ENCODE measurements around the gene C1QC.
A peak's percentile ranks its signal among the peaks of the same experiment; 100 is the strongest.

C1QC gene

DNA sequence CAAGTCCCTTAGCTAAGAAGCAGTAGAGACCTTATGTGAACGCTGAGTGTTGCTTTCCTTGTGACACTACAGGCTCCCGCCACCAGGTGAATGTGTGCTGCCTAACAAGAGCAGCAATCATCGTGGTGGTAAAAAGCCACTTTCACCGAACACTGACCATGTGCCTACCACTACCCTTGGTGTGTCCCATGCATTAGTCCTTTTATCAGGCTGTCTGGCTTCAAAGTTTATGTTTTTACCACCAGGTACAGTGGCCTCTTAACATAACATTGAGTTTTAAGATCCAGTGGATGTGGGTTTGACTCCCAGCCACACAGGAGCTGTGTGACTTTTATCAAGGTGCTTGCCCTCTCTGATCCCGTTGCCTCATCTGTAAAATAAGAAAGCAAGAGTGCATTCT is 11.3 kb downstream of the C1QC start:
- no peak overlapping the region for H3K27ac ChIP-seq (ENCODE audit: low read depth, low read length)
- H3K4me3 ChIP-seq (ENCODE audit: low read length) = no peak overlapping the region
- H3K4me2 ChIP-seq (ENCODE audit: low read length) = no peak overlapping the region
- H3F3A ChIP-seq (ENCODE audit: control insufficient read depth, insufficient read depth) = no peaks in the 10 kb centered on the region
- H4K20me1 ChIP-seq (ENCODE audit: control insufficient read depth, insufficient read depth, low read depth, low read length) = no peaks in the 10 kb centered on the region
- TF ChIP-seq, protein P1, sequence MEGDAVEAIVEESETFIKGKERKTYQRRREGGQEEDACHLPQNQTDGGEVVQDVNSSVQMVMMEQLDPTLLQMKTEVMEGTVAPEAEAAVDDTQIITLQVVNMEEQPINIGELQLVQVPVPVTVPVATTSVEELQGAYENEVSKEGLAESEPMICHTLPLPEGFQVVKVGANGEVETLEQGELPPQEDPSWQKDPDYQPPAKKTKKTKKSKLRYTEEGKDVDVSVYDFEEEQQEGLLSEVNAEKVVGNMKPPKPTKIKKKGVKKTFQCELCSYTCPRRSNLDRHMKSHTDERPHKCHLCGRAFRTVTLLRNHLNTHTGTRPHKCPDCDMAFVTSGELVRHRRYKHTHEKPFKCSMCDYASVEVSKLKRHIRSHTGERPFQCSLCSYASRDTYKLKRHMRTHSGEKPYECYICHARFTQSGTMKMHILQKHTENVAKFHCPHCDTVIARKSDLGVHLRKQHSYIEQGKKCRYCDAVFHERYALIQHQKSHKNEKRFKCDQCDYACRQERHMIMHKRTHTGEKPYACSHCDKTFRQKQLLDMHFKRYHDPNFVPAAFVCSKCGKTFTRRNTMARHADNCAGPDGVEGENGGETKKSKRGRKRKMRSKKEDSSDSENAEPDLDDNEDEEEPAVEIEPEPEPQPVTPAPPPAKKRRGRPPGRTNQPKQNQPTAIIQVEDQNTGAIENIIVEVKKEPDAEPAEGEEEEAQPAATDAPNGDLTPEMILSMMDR (IDR thresholded peaks at IDR 0.05; ENCODE audit: low read depth, low read length, poor library complexity, severe bottlenecking) = no peak
- TF ChIP-seq EZH2phosphoT487 (IDR thresholded peaks at IDR 0.05; ENCODE audit: borderline replicate concordance, low read length) = no peak
- H3K79me2 ChIP-seq (ENCODE audit: control insufficient read depth, low read length) = no peaks in the 10 kb centered on the region
- H3K36me3 ChIP-seq (ENCODE audit: control insufficient read depth, low read length) = no peaks in the 10 kb centered on the region
- H3K4me1 ChIP-seq (ENCODE audit: control insufficient read depth, low read length) = no peaks in the 10 kb centered on the region
- no peaks in the 10 kb centered on the region for H3K27me3 ChIP-seq (ENCODE audit: control insufficient read depth, low read length)
- no peaks in the 10 kb centered on the region for H3K9me3 ChIP-seq (ENCODE audit: control insufficient read depth, insufficient read depth, low read length)
- H3K9me2 ChIP-seq (replicated peaks; ENCODE audit: control insufficient read depth, low read length) = no peaks in the 10 kb centered on the region

DNA sequence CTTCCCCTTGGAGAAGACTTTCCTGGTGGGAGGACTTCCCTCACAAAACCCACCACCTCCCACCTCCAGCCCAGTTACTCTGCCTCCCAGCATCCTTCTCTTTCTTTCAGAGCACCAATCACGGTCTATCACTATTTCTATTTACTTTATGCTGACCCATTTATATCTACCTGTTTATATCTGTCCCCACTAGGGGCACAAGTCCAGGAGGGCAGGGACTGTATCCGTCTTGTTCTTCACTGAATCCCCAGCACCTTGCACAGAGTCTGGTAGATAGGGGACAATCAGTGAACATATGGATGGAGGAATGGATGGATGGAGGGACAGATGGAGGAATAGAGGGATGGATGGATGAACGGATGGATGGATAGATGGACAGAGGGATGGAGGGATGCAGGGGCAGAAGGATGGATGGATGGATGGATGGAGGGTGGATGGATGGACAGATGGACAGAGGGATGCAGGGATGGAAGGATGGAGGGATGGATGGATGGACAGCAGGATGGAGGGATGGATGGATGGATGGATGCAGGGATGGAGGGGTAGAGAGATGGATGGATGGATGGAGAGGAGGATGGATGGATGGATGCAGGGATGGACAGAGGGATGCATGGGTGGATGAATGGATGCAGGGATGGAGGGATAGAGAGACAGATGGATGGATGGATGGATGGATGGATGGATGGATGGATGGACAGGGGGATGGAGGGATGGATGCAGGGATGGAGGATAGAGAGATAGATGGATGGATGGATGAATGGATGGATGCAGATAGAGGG is 15.1 kb downstream of the C1QC start:
- Histone ChIP-seq H3K27me3 (ENCODE audit: control insufficient read depth, low read length) (no peaks in the 10 kb centered on the region), H3K4me3 (ENCODE audit: low read length) (no peak overlapping the region), H3K9me2 (replicated peaks; ENCODE audit: control insufficient read depth, low read length) (no peaks in the 10 kb centered on the region), H3F3A (ENCODE audit: control insufficient read depth, insufficient read depth) (no peaks in the 10 kb centered on the region), H3K9me3 (ENCODE audit: control insufficient read depth, insufficient read depth, low read length) (no peaks in the 10 kb centered on the region), H3K79me2 (ENCODE audit: control insufficient read depth, low read length) (no peaks in the 10 kb centered on the region), H3K4me1 (ENCODE audit: control insufficient read depth, low read length) (no peaks in the 10 kb centered on the region), H3K36me3 (ENCODE audit: control insufficient read depth, low read length) (no peaks in the 10 kb centered on the region), H4K20me1 (ENCODE audit: control insufficient read depth, insufficient read depth, low read depth, low read length) (no peaks in the 10 kb centered on the region), H3K4me2 (ENCODE audit: low read length) (no peak overlapping the region), H3K27ac (ENCODE audit: low read depth, low read length) (no peak overlapping the region)
- TF ChIP-seq, protein P1 (IDR thresholded peaks at IDR 0.05; ENCODE audit: low read depth, low read length, poor library complexity, severe bottlenecking) = peak; percentile 52
- no peak for TF ChIP-seq EZH2phosphoT487 (IDR thresholded peaks at IDR 0.05; ENCODE audit: borderline replicate concordance, low read length)

DNA sequence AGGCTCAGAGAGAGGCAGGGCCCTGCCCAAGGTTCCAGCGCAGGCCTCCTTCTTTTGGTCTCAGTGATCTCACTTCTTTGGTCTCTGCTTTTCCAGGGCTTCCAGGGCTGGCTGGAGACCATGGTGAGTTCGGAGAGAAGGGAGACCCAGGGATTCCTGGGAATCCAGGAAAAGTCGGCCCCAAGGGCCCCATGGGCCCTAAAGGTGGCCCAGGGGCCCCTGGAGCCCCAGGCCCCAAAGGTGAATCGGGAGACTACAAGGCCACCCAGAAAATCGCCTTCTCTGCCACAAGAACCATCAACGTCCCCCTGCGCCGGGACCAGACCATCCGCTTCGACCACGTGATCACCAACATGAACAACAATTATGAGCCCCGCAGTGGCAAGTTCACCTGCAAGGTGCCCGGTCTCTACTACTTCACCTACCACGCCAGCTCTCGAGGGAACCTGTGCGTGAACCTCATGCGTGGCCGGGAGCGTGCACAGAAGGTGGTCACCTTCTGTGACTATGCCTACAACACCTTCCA is 17.3 kb downstream of the C1QC start:
- Histone ChIP-seq H3K4me1 (ENCODE audit: control insufficient read depth, low read length) (no peaks in the 10 kb centered on the region), H3K27me3 (ENCODE audit: control insufficient read depth, low read length) (no peaks in the 10 kb centered on the region), H3F3A (ENCODE audit: control insufficient read depth, insufficient read depth) (no peaks in the 10 kb centered on the region), H4K20me1 (ENCODE audit: control insufficient read depth, insufficient read depth, low read depth, low read length) (no peaks in the 10 kb centered on the region), H3K79me2 (ENCODE audit: control insufficient read depth, low read length) (no peaks in the 10 kb centered on the region), H3K36me3 (ENCODE audit: control insufficient read depth, low read length) (no peaks in the 10 kb centered on the region), H3K27ac (ENCODE audit: low read depth, low read length) (no peak overlapping the region), H3K4me3 (ENCODE audit: low read length) (no peak overlapping the region), H3K9me2 (replicated peaks; ENCODE audit: control insufficient read depth, low read length) (no peaks in the 10 kb centered on the region), H3K4me2 (ENCODE audit: low read length) (no peak overlapping the region), H3K9me3 (ENCODE audit: control insufficient read depth, insufficient read depth, low read length) (no peaks in the 10 kb centered on the region)
- TF ChIP-seq EZH2phosphoT487 (IDR thresholded peaks at IDR 0.05; ENCODE audit: borderline replicate concordance, low read length) = no peak
- TF ChIP-seq, protein P1 (IDR thresholded peaks at IDR 0.05; ENCODE audit: low read depth, low read length, poor library complexity, severe bottlenecking) = no peak
